Skin of body (tissue), 2 donors: ENCODE data around the gene TRIM69. TPM values are rescaled to one million over a fixed set of nuclear protein-coding genes. Genes with fewer than 3 reads are reported as not detected.
"Not testable (repeated sequence)": the region's sequence is repeated elsewhere in the genome, so short reads cannot be mapped to it uniquely, and the experiment has no call there.

Experiments
- DNase-seq: peaks from one replicate; lab custom pipeline; 2025; lab: John Stamatoyannopoulos, UW
- total RNA-seq: library from RNA; depleted of rRNA; stranded (reverse); fragments of >200 nt; gene quantifications from one replicate; pipeline ENCODE4 v1.2.3, GENCODE V29; 2014

TRIM69 gene
- total RNA-seq, 1 donor from 2014 or later: 11.9 TPM

- DNase-seq: not testable (repeated sequence)
Measured at GRCh38 chr15:44739222-44739847, 3.0 kb downstream of the TRIM69 start.

- not testable (repeated sequence) for DNase-seq
Measured at GRCh38 chr15:44743454-44743853, 7.1 kb downstream of the TRIM69 start.

- no peak for DNase-seq
Measured at GRCh38 chr15:44753345-44753744, 17.0 kb downstream of the TRIM69 start.

DNA sequence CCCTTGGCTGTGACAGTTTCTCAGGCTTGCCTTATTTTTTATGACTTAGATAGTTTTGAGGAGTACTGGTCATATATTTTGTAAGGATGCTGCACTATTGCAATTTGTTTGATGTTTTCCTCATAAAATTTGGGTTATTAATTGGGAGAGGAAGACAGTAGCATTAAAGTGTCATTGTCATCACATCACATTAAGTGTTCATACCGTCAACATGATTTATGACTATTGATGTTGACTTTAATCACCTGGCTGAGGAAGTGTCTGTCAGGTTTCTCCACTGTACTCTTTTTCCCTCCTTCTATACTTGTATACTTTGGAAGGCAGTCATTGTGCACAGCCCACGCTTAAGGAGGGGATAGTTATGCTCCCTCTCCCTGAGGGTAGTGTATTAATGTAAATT lies 26.9 kb downstream of the TRIM69 start:
- no peak for DNase-seq

DNA sequence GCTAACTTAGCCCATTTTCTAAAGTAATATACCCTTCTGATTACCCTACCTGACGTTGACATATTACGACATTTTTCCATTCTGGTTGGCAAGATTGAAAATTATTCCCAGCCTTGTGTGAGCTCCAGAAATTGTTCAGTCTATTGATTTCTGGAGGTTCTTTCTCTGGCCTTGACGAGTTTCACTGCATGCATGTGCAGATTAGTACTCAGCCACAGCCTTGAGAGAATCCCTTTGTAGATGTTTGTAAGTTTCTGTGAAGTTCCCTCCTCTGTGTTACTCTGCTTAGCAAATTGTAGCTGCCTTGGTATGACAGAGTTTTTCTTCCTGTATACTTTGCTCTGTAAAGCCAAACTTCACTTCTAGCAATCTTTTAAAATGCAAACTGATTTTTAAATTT lies 27.5 kb downstream of the TRIM69 start:
- DNase-seq: no peak

DNA sequence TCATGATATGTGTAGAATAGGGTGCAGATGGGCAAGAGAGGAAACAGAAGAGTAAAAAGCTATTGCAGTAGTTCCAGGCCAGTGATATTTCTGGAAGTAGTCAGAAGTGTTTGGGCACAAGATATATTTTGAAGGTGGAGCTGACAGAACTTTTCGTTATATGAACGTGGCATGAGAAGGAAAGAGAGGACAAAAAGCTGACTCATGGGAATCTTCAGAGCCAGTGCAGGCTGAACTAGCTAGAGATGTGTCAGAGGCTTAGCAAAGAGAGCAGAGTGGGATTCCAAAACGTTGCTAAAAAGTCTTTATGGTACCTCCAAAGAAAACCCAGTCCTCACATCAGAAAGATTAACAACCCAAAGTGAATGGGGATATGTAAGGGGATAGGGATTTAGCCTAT lies 28.7 kb downstream of the TRIM69 start:
- DNase-seq: no peak

DNA sequence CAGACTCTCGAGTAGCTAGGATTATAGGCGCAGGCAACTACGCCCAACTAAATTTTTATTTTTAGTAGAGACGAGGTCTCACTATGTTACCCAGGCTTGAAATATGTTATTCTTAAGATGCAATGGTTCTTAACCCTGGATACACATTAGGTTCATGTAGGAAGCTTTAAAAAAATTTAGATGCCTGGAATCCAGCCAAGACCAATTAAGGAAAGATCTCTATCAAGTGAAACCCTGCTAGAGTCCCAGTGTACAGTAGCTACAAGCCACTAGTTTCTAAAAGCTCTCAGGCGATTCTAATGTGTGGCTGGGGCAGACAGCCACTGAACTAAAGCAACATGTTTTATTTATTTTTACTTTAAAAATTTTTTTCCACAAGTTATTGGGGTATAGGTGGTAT lies 33.2 kb downstream of the TRIM69 start:
- DNase-seq: no peak

DNA sequence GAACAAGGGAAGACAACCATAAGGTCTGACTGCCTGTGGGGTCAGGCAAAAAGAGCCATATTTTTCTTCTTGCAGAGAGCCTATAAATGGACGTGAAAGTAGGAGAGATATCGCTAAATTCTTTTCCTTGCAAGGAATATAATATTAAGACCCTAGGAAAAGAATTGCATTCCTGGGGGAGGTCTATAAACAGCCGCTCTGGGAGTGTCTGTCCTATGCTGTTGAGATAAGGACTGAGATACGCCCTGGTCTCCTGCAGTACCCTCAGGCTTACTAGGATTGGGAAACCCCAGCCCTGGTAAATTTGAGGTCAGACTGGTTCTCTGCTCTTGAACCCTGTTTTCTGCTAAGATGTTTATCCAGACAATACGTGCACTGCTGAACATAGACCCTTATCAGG lies 34.4 kb downstream of the TRIM69 start:
- DNase-seq: not testable (repeated sequence)

DNA sequence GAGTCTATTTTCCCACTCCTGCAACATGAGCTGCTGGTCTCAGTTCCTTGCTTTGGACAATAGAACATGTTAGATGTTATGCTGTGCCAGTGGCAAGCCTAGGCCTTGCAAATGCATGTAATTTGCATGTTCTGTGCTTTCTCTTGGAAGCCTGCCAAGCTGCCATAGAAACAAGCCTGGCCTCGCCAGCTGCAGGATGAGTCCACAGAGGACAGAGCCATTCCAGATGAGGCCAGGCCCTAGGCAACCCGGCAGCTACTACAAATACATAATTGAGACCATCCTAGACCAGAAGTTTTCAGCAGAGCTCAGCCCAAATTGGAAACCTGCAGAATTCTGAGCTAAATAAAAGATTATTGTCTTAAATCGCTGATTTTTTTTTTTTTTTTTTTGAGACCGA lies 39.6 kb downstream of the TRIM69 start:
- no peak for DNase-seq

GRCh38 chr15:44779761-44780160 lies 43.4 kb downstream of the TRIM69 start:
- DNase-seq: no peak

GRCh38 chr15:44780608-44781007 lies 44.3 kb downstream of the TRIM69 start:
- DNase-seq: no peak

GRCh38 chr15:44781128-44781810 lies 44.9 kb downstream of the TRIM69 start:
- DNase-seq: no peak

GRCh38 chr15:44782516-44782915 lies 46.2 kb downstream of the TRIM69 start:
- DNase-seq: no peak

GRCh38 chr15:44784918-44785274 lies 48.6 kb downstream of the TRIM69 start:
- not testable (repeated sequence) for DNase-seq

GRCh38 chr15:44788748-44789147 lies 52.4 kb downstream of the TRIM69 start:
- no peak for DNase-seq

DNA sequence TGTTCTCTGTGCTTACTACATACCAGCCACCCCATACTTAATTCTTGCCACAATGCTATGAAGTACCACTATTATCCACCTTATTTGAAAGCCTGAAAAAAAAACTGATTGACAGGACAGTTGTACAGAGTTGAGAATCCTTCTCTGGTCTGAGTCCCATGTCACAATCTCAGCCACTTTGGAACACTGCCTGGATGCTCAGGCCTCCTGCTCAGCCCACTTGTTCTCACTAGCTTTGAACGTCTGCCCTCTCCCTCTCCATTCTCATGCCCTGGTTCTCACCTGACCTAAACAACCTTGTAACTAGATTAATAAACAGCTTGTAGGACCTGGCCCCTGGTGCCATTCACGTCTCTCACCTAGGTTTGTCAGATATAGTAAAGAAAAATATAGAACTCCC lies 53.9 kb downstream of the TRIM69 start:
- no peak for DNase-seq

- DNase-seq: no peak
Measured at GRCh38 chr15:44790656-44791055, 54.3 kb downstream of the TRIM69 start.

DNA sequence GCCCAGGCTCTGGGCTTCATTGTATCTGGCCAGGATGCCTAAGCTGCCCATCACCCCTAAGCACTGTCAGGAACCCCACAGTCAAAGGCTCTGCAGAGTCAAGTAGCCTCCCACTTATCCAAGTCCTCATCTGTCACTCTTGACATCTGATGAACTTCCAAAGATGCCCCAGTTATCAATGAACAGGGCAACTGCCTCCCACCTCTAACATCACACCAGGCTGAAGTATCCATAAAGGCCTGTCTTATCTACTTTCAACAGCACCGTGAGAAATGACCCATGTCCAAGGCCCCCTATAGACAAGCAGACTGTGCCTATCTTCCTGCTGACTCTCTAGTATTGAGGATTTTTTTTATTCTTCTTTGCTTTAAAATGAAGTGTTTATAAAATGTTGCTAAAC lies 56.4 kb downstream of the TRIM69 start:
- DNase-seq: no peak

DNA sequence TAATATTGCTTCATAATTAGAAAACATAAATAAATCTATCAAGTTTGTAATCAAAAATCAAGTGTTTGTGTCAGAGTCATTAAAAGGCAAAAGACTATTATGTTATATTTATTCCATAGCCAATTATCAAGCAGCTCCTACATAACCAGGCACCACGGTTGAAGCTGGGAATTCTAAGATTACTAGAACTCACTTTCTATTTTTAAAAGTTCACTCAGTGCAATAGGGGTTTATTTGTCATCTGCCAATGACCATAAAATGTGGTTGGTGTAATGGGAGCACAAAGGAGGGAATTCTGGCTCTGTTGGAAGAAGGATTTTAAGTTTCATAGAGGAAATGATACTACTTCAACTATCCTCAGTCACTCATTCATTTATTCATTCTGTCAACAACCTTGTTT lies 57.7 kb downstream of the TRIM69 start:
- DNase-seq: no peak

GRCh38 chr15:44796508-44796907 lies 60.2 kb downstream of the TRIM69 start:
- DNase-seq: no peak

DNA sequence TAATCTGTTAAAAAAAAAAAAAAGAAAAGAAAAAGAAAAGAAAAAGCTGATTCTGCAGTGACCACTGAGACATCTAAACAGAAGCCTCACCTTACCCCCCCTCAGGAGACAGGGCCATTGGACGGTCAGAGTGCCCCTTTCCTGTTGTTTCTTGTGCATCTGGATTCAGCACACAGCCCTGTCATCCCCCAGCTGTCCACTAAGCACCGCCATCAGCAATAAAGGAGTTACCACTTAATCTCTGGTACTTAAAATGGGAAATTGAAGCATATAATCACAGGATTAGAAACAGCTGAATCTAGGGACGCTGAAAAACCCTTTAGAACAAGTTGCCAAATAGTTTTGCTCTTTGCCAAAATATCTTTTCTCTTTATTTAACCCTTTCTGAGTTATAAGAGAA lies 62.5 kb downstream of the TRIM69 start:
- no peak for DNase-seq

DNA sequence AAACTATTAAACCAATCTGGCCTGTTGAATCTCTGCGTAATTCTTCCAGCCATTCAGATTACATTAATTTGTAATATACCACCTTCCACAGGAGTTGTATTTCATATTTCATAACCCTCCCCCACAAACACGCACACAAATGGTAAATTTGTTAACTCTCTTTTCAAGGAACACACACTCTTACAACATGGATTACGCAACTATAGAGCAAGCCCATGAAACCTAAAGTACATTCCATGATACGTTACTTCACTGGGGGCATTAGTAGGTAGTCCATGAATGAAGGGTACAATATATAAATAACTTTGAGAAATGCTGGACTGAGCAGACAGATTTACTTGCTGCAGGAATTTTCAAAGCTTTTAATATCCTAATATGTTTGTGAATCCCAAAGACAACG lies 65.0 kb downstream of the TRIM69 start:
- no peak for DNase-seq

DNA sequence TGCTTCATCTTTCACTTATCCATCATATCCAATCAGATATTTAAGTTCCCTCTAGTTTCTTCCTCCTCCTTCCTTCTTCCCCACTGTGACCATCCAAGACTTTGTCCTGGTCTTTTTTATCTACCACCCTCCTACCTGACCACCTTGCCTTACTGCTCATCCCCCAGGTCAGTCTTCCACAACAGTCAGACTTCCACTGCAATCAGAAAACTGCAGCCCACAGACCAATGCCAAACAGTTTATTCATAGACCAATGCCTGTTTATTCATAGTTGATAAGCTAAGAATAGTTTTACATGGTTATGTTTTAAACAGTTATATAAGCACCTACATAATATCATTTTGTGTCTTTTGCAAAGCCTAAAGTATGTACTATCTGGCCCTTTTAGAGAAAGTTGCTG lies 65.5 kb downstream of the TRIM69 start:
- DNase-seq: no peak

DNA sequence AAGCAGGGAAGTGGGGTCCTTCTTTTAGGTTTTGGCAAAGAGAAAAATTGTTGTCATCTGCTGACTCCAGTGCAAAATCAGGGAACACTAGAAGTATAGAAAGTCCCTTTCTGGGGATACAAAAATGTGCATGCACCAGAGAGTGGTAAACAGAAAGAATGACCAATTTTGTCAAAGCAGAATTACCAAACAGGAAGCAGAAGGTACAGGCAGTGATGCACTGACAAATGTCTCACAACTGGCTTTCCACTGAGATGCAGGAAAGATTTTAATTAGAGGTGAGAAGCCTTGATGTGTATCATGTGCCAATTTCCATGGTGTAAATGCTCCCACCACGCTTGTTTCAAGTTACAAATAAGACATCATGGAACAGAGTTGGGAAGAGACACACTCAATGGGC lies 66.0 kb downstream of the TRIM69 start:
- no peak for DNase-seq
